Epithelial cell of esophagus (primary cell): Measurements from ENCODE around the gene ERAL1.

Experiments
- DNase-seq: peaks from one replicate; pipeline ENCODE4 v3.0.0; 2010; ENCODE audit warnings: low read depth
- H3K4me3 ChIP-seq: 2 replicates; pipeline ENCODE4 v1.5.1; 2011; ENCODE audit warnings: mild to moderate bottlenecking, low read length, control low read depth
- TF ChIP-seq, protein P1 (sequence below): IDR thresholded peaks from 2 replicates; pipeline ENCODE4 v1.5.1; 2011; ENCODE audit warnings: low read depth, mild to moderate bottlenecking, low read length, control low read depth, inconsistent platforms; ENCODE audit not compliant: insufficient read depth; ENCODE audit errors: missing control alignments

ERAL1 gene

GRCh38 chr17:28854457-28855335 is at the start of gene ERAL1:
TSS of gene ERAL1 (plus strand) at chr17:28855016. CDS start at chr17:28855035, 19 bp downstream.
- TF ChIP-seq, protein P1, sequence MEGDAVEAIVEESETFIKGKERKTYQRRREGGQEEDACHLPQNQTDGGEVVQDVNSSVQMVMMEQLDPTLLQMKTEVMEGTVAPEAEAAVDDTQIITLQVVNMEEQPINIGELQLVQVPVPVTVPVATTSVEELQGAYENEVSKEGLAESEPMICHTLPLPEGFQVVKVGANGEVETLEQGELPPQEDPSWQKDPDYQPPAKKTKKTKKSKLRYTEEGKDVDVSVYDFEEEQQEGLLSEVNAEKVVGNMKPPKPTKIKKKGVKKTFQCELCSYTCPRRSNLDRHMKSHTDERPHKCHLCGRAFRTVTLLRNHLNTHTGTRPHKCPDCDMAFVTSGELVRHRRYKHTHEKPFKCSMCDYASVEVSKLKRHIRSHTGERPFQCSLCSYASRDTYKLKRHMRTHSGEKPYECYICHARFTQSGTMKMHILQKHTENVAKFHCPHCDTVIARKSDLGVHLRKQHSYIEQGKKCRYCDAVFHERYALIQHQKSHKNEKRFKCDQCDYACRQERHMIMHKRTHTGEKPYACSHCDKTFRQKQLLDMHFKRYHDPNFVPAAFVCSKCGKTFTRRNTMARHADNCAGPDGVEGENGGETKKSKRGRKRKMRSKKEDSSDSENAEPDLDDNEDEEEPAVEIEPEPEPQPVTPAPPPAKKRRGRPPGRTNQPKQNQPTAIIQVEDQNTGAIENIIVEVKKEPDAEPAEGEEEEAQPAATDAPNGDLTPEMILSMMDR, result peak; percentile 2
- peak; percentile 91 for DNase-seq
- peak within 1 kb of the TSS; percentile 88 for H3K4me3 ChIP-seq

- TF ChIP-seq, protein P1, result no peak
- H3K4me3 ChIP-seq, result peak overlapping the region; percentile 20
- peak; percentile 82 for DNase-seq
These were observed 46.7 kb upstream of the ERAL1 start for GRCh38 chr17:28807925-28808634.

GRCh38 chr17:28810437-28810836 is 44.4 kb upstream of the ERAL1 start:
- peak overlapping the region; percentile 87 for H3K4me3 ChIP-seq
- TF ChIP-seq, protein P1, result no peak
- DNase-seq, result peak; percentile 47

DNA sequence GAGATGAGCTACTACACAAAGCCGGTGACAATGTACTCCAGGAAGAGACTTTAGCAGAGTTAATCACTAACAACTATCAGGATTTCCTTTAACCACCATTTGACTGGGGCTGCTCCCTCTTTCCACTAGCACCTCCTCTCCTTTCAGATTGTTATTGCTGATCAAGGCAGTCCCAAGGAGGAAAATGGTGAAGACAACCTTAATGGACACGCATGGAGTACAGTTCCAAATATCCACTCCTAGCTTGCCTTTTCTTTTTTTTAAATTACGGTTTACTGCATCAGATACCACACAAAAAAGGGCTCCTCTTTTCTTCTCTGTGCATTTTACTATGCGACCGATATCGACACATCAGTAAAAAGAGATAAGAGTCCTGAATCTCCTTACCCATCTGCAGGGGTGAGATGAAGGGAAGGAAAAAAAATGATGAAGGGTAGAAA is 43.1 kb upstream of the ERAL1 start:
- TF ChIP-seq, protein P1, result peak; percentile 7
- DNase-seq, result peak; percentile 57

GRCh38 chr17:28812091-28812747 is 42.6 kb upstream of the ERAL1 start:
- peak; percentile 98 for DNase-seq
- TF ChIP-seq, protein P1, result no peak
- peak overlapping the region; percentile 87 for H3K4me3 ChIP-seq

More for the DNA sequence above, 43.1 kb upstream of the ERAL1 start:
- H3K4me3 ChIP-seq, result peak overlapping the region; percentile 87

- TF ChIP-seq, protein P1, result no peak
- H3K4me3 ChIP-seq, result peak overlapping the region; percentile 87
- DNase-seq, result peak; percentile 43
These were observed 42.0 kb upstream of the ERAL1 start for GRCh38 chr17:28812748-28813377.
